GM23338 (cell line): ENCODE results near the gene RBP2. TPM values are rescaled to one million over a fixed set of nuclear protein-coding genes. Genes with fewer than 3 reads are reported as not detected.
"Not testable (repeated sequence)": the region's sequence is repeated elsewhere in the genome, so short reads cannot be mapped to it uniquely, and the experiment has no call there.

Experiments used
- ATAC-seq: fragments of 200-7000 bp; cut with Tn5 transposase; 3 replicates; pipeline ENCODE4 v1.9.1; 2020
- DNase-seq: peaks from one replicate; pipeline ENCODE4 v3.0.0-alpha.2; 2015; ENCODE audit warnings: low spot score
- H2AFZ ChIP-seq: fragments of 200-600 bp; sonication (generic); 2 replicates; pipeline ENCODE4 v1.8.0; 2016; ENCODE audit warnings: antibody characterized with exemption, mild to moderate bottlenecking, moderate library complexity
- H3F3A ChIP-seq: fragments of 200-600 bp; sonication (generic); replicated peaks from 2 replicates; pipeline ENCODE4 v1.8.0; 2017; ENCODE audit warnings: antibody characterized with exemption, mixed run types, low read depth
- H3K27ac ChIP-seq: fragments of 200-600 bp; sonication (generic); 2 replicates; pipeline ENCODE4 v1.6.1; 2016; ENCODE audit warnings: low read depth
- H3K27me3 ChIP-seq: fragments of 200-600 bp; sonication (generic); 2 replicates; pipeline ENCODE4 v1.8.0; 2016; ENCODE audit warnings: mild to moderate bottlenecking, mixed run types, moderate library complexity; ENCODE audit not compliant: insufficient read depth
- H3K36me3 ChIP-seq: fragments of 200-600 bp; sonication (generic); 2 replicates; pipeline ENCODE4 v1.8.0; 2016; ENCODE audit warnings: mild to moderate bottlenecking; ENCODE audit not compliant: insufficient read depth
- H3K4me1 ChIP-seq: fragments of 200-600 bp; sonication (generic); 2 replicates; pipeline ENCODE4 v1.8.0; 2016; ENCODE audit warnings: mild to moderate bottlenecking, moderate library complexity; ENCODE audit not compliant: insufficient read depth
- H3K4me2 ChIP-seq: fragments of 200-600 bp; sonication (generic); 2 replicates; pipeline ENCODE4 v1.7.1; 2017; ENCODE audit warnings: mixed run types
- H3K4me3 ChIP-seq: fragments of 200-600 bp; sonication (generic); 2 replicates; pipeline ENCODE4 v1.6.1; 2016; ENCODE audit warnings: mixed run types
- H3K79me2 ChIP-seq: fragments of 200-600 bp; sonication (generic); replicated peaks from 2 replicates; pipeline ENCODE4 v1.8.0; 2017; ENCODE audit warnings: mild to moderate bottlenecking; ENCODE audit not compliant: insufficient read depth
- H3K9me2 ChIP-seq: fragments of 200-600 bp; sonication (generic); 2 replicates; pipeline ENCODE4 v1.8.0; 2017; ENCODE audit not compliant: insufficient read depth
- H4K20me1 ChIP-seq: fragments of 200-600 bp; sonication (generic); replicated peaks from 2 replicates; pipeline ENCODE4 v1.8.0; 2017; ENCODE audit warnings: mild to moderate bottlenecking; ENCODE audit not compliant: insufficient read depth
- H3K27ac Mint-ChIP-seq: 2 replicates; pipeline ENCODE4 v1.8.0; 2020; ENCODE audit warnings: inconsistent platforms, mild to moderate bottlenecking, moderate library complexity, mixed read lengths
- H3K27me3 Mint-ChIP-seq: 3 replicates; pipeline ENCODE4 v1.8.0; 2022; ENCODE audit warnings: low read depth, mild to moderate bottlenecking, moderate library complexity, mixed read lengths, inconsistent platforms; ENCODE audit not compliant: insufficient read depth, poor library complexity
- H3K36me3 Mint-ChIP-seq: 3 replicates; pipeline ENCODE4 v1.8.0; 2021; ENCODE audit warnings: low read depth, mild to moderate bottlenecking, inconsistent platforms, moderate library complexity, mixed read lengths
- H3K4me1 Mint-ChIP-seq: 3 replicates; pipeline ENCODE4 v1.8.0; 2020; ENCODE audit warnings: mild to moderate bottlenecking, inconsistent platforms, mixed read lengths
- H3K4me3 Mint-ChIP-seq: 3 replicates; pipeline ENCODE4 v1.8.0; 2021; ENCODE audit warnings: moderate library complexity, mild to moderate bottlenecking, inconsistent platforms, mixed read lengths
- H3K9me3 Mint-ChIP-seq: 3 replicates; pipeline ENCODE4 v1.8.0; 2020; ENCODE audit warnings: moderate library complexity, mild to moderate bottlenecking, inconsistent platforms, mixed read lengths
- CREB1 ChIP-seq: fragments of 250-450 bp; sonication (Bioruptor Pico); IDR thresholded peaks from 2 replicates; pipeline ENCODE4 v1.5.0; 2020; ENCODE audit warnings: low read depth, mild to moderate bottlenecking, moderate library complexity
- EZH2 ChIP-seq: fragments of 200-600 bp; sonication (generic); IDR thresholded peaks from one replicate; pipeline ENCODE4 v1.8.0; 2017; ENCODE audit warnings: antibody characterized with exemption, mild to moderate bottlenecking, low read depth; ENCODE audit not compliant: unreplicated experiment
- EZH2phosphoT487 ChIP-seq: fragments of 200-600 bp; sonication (generic); IDR thresholded peaks from one replicate; pipeline ENCODE4 v1.8.1; 2018; ENCODE audit warnings: antibody characterized with exemption; ENCODE audit not compliant: unreplicated experiment
- polyA plus RNA-seq: library from polyadenylated mRNA; unstranded; fragments of >200 nt; fragmentation: Nextera tagmentation; extraction: Ambion mirVana; gene quantifications from 2 replicates; pipeline ENCODE4 v1.2.1, GENCODE V29; 2016
- total RNA-seq: library from RNA; depleted of rRNA; stranded (reverse); fragments of >200 nt; shearing (Covaris generic); gene quantifications from 2 replicates; pipeline ENCODE4 v1.2.3, GENCODE V29; 2014; rRNA removed
- TF ChIP-seq, protein P1 (sequence below): fragments of 250-450 bp; sonication (Bioruptor Pico); IDR thresholded peaks from 2 replicates; pipeline ENCODE4 v1.5.0; 2020; ENCODE audit warnings: mild to moderate bottlenecking, moderate library complexity

RBP2 gene
- total and polyA plus RNA-seq, 2 experiments from 2014 or later: not detected

DNA sequence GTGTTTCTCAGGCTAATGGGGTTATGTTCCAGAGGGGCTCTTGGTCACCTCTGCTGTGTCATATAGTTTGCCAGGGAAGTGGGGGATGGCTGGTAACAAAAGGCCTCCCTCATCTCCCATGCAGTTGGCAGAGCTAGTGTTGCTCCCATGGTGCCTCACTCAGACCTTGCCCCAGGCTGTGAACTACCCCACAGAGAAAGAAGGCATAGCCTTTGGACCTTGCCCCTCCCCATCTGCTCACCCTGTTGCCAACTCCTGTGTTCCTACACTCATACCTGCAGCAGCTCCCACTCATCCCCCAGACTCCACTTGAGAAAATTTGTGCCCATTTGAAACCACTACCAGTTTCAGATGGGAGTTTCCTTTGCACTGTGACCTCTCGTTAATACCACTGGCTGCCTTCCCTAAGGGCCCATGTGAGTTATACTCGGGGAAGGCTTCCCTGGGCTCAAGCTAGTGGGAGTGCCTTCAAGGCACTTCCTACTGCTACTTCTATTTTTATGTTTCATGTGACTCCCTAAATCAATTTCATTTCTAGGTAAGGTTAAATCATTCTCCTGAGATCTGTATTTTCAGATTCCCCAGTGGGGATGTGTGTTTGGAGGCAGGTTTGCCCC is 61.6 kb downstream of the RBP2 start:
- no peak overlapping the region for H3K4me3 Mint-ChIP-seq
- DNase-seq (no peak), ATAC-seq (no peak)
- H3K9me3 Mint-ChIP-seq: peaks cover 28% of the 10 kb centered on the region
- no peak overlapping the region for H2AFZ ChIP-seq
- TF ChIP-seq EZH2phosphoT487 (no peak), EZH2 (no peak), CREB1 (no peak)
- TF ChIP-seq, protein P1, sequence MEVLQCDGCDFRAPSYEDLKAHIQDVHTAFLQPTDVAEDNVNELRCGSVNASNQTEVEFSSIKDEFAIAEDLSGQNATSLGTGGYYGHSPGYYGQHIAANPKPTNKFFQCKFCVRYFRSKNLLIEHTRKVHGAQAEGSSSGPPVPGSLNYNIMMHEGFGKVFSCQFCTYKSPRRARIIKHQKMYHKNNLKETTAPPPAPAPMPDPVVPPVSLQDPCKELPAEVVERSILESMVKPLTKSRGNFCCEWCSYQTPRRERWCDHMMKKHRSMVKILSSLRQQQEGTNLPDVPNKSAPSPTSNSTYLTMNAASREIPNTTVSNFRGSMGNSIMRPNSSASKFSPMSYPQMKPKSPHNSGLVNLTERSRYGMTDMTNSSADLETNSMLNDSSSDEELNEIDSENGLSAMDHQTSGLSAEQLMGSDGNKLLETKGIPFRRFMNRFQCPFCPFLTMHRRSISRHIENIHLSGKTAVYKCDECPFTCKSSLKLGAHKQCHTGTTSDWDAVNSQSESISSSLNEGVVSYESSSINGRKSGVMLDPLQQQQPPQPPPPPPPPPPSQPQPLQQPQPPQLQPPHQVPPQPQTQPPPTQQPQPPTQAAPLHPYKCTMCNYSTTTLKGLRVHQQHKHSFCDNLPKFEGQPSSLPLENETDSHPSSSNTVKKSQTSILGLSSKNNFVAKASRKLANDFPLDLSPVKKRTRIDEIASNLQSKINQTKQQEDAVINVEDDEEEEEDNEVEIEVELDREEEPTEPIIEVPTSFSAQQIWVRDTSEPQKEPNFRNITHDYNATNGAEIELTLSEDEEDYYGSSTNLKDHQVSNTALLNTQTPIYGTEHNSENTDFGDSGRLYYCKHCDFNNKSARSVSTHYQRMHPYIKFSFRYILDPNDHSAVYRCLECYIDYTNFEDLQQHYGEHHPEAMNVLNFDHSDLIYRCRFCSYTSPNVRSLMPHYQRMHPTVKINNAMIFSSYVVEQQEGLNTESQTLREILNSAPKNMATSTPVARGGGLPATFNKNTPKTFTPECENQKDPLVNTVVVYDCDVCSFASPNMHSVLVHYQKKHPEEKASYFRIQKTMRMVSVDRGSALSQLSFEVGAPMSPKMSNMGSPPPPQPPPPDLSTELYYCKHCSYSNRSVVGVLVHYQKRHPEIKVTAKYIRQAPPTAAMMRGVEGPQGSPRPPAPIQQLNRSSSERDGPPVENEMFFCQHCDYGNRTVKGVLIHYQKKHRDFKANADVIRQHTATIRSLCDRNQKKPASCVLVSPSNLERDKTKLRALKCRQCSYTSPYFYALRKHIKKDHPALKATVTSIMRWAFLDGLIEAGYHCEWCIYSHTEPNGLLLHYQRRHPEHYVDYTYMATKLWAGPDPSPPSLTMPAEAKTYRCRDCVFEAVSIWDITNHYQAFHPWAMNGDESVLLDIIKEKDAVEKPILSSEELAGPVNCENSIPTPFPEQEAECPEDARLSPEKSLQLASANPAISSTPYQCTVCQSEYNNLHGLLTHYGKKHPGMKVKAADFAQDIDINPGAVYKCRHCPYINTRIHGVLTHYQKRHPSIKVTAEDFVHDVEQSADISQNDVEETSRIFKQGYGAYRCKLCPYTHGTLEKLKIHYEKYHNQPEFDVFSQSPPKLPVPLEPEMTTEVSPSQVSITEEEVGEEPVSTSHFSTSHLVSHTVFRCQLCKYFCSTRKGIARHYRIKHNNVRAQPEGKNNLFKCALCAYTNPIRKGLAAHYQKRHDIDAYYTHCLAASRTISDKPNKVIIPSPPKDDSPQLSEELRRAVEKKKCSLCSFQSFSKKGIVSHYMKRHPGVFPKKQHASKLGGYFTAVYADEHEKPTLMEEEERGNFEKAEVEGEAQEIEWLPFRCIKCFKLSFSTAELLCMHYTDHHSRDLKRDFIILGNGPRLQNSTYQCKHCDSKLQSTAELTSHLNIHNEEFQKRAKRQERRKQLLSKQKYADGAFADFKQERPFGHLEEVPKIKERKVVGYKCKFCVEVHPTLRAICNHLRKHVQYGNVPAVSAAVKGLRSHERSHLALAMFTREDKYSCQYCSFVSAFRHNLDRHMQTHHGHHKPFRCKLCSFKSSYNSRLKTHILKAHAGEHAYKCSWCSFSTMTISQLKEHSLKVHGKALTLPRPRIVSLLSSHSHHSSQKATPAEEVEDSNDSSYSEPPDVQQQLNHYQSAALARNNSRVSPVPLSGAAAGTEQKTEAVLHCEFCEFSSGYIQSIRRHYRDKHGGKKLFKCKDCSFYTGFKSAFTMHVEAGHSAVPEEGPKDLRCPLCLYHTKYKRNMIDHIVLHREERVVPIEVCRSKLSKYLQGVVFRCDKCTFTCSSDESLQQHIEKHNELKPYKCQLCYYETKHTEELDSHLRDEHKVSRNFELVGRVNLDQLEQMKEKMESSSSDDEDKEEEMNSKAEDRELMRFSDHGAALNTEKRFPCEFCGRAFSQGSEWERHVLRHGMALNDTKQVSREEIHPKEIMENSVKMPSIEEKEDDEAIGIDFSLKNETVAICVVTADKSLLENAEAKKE: no peak
- H3K4me1 ChIP-seq: no peaks in the 10 kb centered on the region
- H3K36me3 Mint-ChIP-seq: no peaks in the 10 kb centered on the region; the same call in 2 of the 3 replicates
- H3K27me3 ChIP-seq: no peaks in the 10 kb centered on the region
- H3K4me2 ChIP-seq: no peak overlapping the region
- no peaks in the 10 kb centered on the region for H3F3A ChIP-seq
- no peak overlapping the region for H3K27ac ChIP-seq
- H3K79me2 ChIP-seq: no peaks in the 10 kb centered on the region
- H3K9me2 ChIP-seq: no peaks in the 10 kb centered on the region
- H3K4me1 Mint-ChIP-seq: no peaks in the 10 kb centered on the region
- no peaks in the 10 kb centered on the region for H4K20me1 ChIP-seq
- no peak overlapping the region for H3K4me3 ChIP-seq
- H3K27ac Mint-ChIP-seq: no peak overlapping the region
- no peaks in the 10 kb centered on the region; the same call in 1 of the 2 replicates for H3K36me3 ChIP-seq
- H3K27me3 Mint-ChIP-seq: no peaks in the 10 kb centered on the region

DNA sequence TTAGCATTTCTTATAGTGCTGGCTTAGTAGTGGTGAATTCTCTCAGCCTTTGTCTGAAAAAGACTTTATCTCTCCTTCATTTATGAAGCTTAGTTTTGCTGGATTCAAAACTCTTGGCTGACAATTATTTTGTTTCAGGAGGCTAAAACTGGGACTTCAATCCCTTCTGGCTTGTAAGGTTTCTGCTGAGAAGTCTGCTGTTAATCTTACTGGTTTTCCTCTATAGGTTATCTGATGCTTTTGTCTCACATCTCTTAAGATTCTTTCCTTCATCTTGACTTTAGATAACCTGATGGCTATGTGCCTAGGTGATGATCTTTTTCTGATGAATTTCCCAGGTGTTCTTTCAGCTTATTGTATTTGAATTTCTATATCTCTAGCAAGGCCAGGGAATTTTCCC is 63.4 kb downstream of the RBP2 start:
- not testable (repeated sequence) for H2AFZ ChIP-seq, H3K9me2 ChIP-seq, H3K4me3 ChIP-seq, H3K27me3 Mint-ChIP-seq, H3K27ac ChIP-seq, DNase-seq, H3K36me3 Mint-ChIP-seq, H3K4me2 ChIP-seq, H3K4me1 ChIP-seq, H3K4me3 Mint-ChIP-seq, ATAC-seq, H3K27ac Mint-ChIP-seq, H4K20me1 ChIP-seq, H3K79me2 ChIP-seq, H3F3A ChIP-seq, H3K36me3 ChIP-seq, H3K4me1 Mint-ChIP-seq, H3K27me3 ChIP-seq
- peaks cover 45% of the 10 kb centered on the region for H3K9me3 Mint-ChIP-seq

Other genes starting within 250 kb of the RBP2 start
- 49.5 and 65.6 TPM in 2 replicates for gene MRPS22, start 132.5 kb downstream of the RBP2 start, total RNA-seq
- 48.9 and 58.4 TPM in 2 replicates for gene MRPS22, start 132.5 kb downstream of the RBP2 start, polyA plus RNA-seq
- 83.3 and 89.1 TPM in 2 replicates for gene COPB2, start 86.9 kb downstream of the RBP2 start, total RNA-seq
- gene COPB2, start 86.9 kb downstream of the RBP2 start, polyA plus RNA-seq: 45.7 and 48.2 TPM in 2 replicates
- gene RBP1, start 63.2 kb upstream of the RBP2 start, total RNA-seq: 18.0 and 18.5 TPM in 2 replicates
- 112 and 113 TPM in 2 replicates for gene RBP1, start 63.2 kb upstream of the RBP2 start, polyA plus RNA-seq
- gene NMNAT3, start 201.5 kb upstream of the RBP2 start, total RNA-seq: 7.4 and 9.2 TPM in 2 replicates
- 8.2 and 8.3 TPM in 2 replicates for gene NMNAT3, start 201.5 kb upstream of the RBP2 start, polyA plus RNA-seq